ENCODE measurements around the gene ASB1.

ASB1 gene

DNA sequence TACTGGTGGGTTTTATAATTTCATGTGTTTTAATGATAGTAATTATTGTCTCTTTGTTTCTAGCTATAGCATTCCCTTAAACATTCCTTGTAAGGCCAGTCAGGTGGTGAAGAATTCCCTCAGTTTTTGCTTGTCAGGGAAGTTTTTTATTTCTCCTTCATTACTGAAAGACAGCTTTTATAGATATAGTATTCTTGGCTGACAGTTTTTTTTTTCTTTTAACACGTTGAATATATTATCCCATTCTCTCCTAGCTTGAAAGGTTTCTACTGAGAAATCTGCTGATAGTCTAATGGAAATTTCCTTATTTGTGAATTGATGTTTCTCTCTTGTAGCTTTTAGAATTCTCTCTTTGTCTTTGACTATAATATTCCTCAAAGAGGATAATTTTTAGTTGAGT, 46.8 kb downstream of the ASB1 start:
- no peak for DNase-seq

- no peak for DNase-seq
Observed at GRCh38 chr2:238475034-238475433, 48.3 kb downstream of the ASB1 start.

DNA sequence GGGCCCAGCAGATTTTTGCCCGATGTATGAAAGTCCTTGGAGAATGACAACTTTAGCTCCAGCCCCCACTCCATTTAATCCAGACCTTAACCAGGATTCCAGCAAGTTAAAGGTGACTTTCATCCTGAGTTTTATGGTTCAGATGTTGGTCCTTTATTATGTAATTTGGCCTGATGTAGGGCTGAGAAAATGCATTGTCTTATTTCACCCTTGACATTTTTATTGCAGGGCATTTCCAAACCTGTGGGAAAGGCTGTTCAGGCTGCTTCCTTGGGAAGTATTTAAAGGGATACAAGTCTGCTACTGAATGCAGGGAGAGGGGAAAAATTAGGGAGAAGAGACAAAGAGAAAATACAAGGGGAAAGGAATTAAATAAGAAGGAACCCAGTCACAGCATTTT, 48.8 kb downstream of the ASB1 start:
- no peak for DNase-seq

- DNase-seq: no peak
Observed at GRCh38 chr2:238476258-238476657, 49.5 kb downstream of the ASB1 start.

DNA sequence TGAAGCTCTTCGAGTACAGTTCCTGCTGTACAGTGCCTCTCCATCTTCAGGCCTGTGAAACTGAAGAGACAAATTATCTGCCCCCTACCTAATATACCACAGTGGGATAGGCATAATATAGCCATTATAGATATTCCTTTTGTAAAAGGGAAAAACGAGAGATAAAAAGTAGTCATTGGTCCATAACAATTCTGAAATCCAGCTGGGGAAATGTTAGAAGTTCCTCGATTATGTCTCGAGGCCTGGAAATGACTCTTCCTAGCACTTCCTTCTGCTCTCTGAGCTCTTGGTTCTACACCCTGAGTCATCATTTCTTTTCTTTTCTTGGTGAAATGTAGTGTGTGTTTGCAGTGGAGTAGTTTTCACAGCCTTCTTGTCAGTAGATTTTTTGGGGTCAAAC, 51.5 kb downstream of the ASB1 start:
- no peak for DNase-seq

DNA sequence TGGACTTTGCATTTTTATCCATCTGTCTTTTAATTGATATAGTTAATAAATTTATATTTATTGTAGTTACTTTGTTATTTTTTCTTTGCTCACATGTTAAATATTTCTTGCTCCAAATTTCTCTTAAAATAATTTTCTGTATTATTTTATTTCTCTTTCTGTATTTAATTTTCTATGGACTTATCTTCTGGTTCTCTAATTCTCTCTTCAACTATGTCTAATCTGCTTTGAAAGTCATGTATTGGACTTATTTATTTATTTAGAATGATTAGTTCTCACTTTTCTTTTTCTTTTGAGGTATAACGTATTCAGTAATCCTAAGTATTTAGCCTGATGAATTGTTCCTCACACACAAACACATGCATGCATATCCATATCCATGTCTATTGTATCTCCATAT, 53.1 kb downstream of the ASB1 start:
- no peak for DNase-seq

- DNase-seq: no peak
Observed at GRCh38 chr2:238483021-238483420, 56.3 kb downstream of the ASB1 start.

DNA sequence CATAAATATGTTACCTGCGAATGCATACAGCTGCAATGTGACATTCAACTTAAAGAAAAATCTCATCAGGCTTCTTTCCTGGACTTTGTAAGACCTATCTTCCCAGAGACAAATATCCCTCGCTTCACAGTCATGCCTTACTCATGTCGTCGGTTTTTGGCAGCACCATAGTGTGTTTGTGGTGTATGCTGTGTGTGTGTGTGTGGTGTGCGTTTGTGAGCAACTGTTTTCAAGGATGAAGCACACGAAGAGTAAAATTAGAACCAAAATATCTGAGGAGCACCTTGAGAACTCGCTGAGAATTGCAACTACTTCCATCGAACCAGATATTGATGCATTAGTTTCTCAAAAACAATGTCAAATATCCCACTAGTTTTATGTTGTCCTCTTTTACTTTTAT, 56.9 kb downstream of the ASB1 start:
- no peak for DNase-seq

DNA sequence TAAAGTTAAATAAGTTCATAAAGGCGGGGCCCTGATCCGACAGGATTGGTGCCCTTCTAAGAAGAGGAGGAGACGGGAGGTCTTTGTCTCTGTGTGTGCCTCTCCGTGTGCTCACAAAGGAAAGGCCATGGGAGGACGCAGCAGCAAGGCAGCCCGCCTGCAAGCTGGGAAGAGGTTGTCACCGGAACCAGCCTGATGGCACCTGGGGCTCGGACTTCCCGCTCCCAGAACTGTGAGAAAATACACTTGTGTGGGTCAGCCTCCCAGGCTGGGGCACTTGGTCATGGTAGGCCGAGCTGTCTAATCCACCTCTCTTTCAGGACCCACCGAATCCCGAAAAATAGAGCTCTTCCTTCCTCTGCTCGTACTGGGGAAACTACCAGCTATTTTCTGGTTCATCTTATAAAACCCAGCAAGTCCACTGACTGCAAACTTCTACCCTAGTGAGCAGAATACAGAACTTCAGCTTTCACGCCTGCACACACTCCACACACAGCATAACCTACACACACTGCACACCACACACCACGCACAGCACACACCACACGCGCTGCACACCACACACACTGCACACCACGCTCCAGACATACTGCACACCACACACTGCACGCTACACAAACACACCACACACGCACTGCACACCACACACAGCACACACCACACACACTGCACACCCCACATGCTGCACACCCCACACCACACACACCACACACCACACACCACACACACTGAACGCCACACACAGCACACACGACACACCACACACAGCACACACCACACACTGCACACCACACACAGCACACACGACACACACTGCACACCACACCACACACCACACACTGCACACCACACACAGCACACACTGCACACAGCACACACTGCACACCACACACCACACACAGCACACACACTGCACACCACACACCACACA, 58.1 kb downstream of the ASB1 start:
- no peak for DNase-seq

DNA sequence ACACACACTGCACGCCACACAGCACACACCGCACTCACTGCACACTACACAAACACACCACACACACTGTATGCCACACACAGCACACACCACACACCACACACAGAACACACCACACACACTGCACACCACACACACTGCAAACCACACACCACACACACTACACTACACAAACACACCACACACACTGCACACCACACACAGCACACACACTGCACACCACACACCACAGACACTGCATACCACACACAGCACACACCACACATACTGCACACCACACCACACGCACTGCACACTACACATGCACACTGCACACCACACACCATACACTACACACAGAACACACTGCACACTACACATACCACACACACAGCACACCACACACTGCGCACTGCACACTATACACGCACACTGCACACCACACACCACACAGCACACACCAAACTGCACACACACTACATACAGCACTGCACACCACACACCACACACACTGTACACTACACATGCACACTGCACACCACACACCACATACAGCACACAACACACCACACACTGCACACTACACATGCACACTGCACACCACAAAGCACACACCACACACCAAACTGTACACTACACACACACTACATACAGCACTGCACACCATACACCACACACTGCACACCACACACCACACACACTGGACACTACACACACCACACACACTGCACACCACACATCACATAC, 59.6 kb downstream of the ASB1 start:
- no peak for DNase-seq

DNA sequence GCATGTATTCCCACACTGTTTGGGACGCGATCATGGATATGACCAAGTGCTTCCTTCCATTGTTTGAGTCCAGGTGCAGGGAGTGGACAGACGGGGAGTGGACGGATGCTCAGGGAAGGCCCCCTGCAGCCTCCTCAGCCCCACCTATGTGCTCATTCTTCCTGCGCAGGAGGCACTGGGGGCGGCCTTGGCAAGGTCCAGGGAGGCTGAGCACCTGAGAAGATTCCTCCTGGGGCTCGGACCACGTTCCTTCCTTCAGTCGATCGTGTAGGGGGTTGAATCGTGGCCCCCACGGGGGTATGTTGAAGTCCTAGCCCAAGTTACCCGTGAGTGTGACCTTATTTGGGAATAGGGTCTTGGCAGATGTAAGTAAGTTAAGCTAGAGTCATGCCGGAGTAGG, 60.4 kb downstream of the ASB1 start:
- DNase-seq: no peak

DNA sequence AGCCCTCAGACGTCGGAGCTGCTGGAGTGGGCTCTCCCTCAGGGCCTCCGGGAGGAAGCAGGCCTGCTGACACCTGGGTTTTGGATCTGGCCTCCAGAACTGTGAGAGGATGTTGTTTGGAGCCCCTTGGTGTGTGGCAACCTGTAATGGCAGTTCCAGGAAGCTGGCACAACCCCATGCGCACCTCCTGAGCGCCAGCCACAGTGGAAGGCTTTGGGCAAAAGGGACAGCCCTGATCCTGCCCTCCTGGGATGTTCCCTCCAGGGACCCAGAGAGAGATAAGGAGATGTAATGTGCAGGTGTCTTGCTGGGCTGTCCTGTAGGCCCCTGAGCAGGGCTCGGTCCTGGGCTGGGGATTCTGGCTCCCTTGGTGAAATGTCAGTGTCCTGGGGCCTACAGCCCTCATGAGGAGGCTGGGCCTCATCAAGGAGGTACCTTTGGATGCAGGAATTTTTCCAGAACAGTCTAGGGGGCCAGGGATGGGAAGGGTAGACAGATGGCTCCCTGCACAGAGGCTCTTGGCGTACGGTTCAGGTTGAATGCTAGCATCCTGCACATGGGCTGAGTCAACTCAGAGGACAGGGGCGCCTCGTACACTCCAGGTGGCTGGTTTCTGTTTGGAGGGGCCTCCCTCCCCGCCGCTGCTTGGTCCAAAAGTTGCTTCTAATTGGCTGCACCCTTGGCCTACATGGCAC, 61.1 kb downstream of the ASB1 start:
- DNase-seq: no peak

DNA sequence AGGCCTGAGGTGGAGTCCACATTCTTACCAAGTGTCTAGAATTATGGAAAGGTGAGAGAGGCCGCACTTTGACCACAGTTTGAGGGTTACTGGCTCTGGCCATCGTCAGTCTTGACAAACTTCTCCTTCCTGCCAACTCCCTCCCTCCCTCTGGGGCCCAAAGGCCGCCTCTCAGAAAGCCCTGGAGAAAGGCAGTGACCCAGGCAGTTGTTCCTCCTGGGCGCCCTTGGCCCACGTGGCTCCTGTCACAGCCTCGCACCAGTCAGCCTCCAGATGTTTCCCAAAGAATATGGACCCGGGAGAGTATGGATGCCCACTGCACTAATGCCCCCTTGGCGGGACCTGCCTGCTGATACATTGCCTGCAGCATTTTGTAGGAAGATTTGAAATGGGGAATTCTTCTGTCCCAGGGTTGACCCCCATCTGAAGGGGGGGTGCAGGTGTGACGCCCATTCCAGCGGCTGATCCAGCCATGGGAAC, 61.7 kb downstream of the ASB1 start:
- DNase-seq: no peak

DNA sequence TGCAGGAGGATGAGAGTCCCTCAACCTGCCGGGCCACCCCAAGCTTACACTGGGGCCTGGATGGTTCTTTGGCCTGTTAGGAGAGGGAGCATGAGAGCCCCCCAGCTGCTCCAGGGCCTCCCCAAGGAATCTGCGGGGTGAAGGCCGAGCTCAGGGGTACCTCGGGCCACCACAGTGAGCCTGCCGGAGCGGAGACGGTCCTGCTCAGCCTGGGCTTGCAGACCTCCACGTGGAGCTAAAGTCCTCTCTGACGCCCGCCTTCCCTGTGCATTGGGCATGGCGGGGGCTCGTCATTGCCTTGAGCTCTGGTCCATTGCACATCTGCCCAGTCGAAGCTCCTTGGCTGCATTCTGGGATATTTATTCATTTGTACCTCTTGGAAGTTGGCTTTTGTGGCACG, 62.7 kb downstream of the ASB1 start:
- no peak for DNase-seq

- no peak for DNase-seq
Observed at GRCh38 chr2:238489896-238490295, 63.2 kb downstream of the ASB1 start.

- DNase-seq: no peak
Observed at GRCh38 chr2:238492840-238493239, 66.1 kb downstream of the ASB1 start.

GRCh38 chr2:238493411-238493810, 66.7 kb downstream of the ASB1 start:
- DNase-seq: no peak

GRCh38 chr2:238493880-238494572, 67.3 kb downstream of the ASB1 start:
- no peak for DNase-seq

GRCh38 chr2:238494573-238494961, 67.8 kb downstream of the ASB1 start:
- no peak for DNase-seq

GRCh38 chr2:238495422-238495821, 68.7 kb downstream of the ASB1 start:
- DNase-seq: no peak

DNA sequence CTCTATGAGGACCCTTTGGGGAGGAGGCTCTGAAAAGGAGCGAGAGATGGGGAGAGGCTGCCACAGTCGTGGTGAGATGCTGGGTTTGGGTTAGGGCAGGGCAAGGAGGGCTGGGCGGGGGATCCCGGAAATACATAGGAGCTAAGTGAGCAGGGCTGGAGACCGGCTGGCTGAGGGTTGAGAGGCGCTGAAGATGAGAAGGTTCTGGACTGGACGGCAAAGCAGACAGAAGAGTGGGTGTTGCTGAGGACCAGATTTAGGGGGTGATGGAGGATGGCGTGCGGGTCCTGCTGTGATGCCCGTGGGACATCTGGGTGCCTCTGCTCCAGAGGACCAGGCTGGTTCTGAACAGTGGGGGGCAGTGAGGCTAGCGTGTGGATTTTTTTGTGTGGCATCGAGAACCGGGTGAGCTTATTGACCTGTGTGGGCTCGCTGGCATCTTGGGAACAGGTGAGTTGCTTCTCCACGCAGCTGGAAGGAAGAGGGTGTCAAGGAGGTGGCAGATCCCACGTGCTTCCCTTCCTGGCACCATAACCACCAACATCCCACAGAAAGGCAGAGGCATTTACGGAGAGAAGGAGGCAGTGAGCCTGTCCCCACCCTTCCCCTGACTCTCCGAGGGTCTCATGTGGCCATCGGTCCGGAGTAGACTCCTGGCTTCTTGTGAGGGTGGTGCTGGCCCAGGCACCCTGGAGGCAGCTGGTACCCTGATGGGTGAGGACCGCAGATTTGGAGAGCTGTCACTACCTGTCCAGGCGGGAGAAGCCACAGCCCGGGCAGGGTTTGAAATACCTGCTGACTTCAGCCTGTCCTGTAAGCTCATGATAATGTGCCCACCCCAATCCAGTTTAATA, 70.3 kb downstream of the ASB1 start:
- DNase-seq: no peak

- no peak for DNase-seq
Observed at GRCh38 chr2:238497610-238498005, 70.9 kb downstream of the ASB1 start.
